CD4-positive, alpha-beta T cell treated with Interleukin-6 for 4 hours (primary cell): ENCODE results near the gene HS6ST2.

Source experiments
- DNase-seq: peaks from one replicate; pipeline ENCODE4 v3.0.0-alpha.2; 2020; ENCODE audit warnings: mixed read lengths

HS6ST2 gene

DNA sequence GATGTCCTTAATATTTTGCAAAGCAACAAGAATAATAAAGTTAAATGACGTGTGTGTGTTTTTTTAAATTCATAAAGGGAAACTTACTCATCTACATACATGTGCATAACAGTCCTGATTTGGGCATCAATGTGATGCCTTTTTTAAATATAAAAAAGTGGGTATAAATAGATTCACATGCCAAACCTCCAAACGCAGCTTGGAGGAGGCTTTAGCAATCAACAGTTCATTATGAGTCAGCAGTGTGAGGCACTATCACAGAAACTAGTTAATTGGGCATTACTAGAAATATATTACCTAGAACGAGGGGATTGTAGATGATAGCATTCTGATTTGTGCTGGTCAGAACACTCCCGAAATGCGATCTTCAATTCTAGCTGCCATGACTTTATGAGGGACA lies 115.1 kb downstream of the HS6ST2 start:
- no peak for DNase-seq

DNA sequence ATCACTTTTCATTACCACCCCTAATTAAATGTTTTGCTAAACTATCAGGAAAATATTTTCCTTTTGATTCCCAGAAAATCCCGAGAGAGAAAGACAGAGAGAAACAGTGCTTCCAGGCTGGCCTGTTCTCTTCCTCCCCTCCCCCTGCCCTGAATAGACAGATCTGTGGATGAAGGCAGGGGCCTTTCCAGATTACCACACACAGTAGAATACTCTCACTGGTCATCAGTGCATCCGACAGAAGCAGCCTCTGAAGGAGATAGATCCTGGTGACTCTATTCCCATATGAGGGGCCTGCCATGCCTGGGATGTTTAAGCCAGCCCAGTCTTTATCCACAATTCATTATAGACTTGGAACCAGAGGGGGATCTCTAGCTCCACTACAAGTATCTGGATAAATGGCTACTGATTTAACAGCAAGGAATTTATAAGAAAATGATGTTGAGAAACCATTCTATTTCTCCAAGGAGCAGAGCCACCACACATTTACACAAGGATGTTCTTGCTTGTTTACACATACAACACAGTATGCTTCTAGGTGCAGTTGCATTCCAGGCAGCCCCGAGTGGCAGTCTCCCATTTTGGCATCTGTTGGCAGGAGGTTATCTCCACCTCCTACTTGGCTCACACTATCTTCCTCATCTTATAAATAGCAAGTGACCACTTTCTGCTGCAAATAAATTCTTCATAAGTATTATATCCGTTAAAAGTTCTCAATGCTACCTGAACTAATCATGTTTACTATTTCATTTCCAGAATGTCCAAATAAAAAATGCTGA lies 115.8 kb downstream of the HS6ST2 start:
- no peak for DNase-seq

DNA sequence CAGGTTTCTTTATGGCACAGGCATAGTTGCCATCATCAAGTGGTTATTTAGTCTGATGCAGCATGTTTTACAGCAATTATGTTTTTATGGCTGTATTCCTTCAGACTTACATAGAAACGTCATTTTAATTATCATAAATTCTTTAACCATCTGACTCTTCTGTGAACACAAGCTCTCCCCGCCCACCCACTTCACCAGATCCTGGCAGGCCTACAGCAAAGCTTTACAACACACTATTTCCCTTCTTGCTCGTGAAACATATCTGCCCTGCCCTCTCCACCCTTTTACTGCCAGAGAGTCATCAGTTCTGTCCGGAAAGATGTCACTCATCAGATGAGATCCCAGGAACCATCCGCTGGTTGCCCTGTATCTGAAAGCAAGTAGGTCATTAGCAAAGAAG lies 120.5 kb downstream of the HS6ST2 start:
- no peak for DNase-seq

DNA sequence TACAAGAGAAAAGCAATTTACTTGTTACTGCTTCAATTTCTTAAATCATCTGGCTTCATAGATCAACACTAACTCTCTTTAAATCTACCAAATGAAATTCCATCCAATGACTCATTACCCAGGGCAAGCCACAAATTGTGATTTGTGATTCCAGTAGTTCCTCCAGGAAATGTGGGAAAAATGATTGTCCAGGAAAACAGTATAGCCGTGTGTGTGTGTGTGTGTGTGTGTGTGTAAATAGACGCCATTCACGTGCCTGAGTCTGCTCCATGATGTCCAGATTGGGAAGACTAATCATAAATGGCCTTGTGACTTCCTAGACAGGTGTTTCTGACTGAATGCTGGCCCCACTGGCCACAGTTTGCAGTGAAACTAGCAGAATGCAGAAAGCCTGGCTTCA lies 121.3 kb downstream of the HS6ST2 start:
- no peak for DNase-seq

DNA sequence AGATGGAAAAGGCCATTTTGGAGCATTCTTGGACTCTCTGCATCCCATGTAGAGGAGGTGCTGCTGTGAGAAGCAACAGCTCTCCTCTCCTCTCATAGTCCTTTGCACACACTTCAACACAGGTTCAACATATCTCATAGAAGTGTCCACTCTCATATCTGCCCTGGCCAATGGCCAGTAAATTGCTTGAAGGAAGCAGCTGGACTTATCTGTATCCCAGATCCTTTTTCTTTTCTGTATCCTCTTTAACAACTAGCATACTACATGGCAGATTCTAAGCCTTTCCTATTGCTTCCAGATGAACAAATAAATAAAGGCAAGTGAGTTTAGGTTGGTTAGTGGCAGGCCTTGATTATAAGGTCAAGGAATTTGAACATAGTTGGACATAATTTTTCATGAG lies 122.0 kb downstream of the HS6ST2 start:
- DNase-seq = no peak

DNA sequence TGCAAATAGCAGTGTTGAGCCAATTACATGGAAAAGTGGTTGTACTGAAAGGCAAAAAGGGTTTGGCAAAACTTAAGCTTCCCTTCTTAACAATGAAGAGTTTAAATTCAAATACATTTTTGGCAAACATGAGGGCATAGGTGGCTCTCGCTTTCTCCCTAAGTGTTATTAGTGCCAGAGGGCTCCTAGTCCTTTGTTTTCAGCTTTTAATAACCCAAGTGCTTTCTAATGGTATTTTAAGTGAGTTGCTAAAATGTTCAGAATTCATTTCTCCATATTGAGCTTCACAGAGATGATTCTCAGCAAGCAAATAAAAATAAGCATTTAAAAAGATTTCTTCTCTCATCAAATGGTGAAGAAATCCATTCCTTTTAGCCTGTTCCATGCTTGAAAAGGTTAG lies 123.7 kb downstream of the HS6ST2 start:
- no peak for DNase-seq

DNA sequence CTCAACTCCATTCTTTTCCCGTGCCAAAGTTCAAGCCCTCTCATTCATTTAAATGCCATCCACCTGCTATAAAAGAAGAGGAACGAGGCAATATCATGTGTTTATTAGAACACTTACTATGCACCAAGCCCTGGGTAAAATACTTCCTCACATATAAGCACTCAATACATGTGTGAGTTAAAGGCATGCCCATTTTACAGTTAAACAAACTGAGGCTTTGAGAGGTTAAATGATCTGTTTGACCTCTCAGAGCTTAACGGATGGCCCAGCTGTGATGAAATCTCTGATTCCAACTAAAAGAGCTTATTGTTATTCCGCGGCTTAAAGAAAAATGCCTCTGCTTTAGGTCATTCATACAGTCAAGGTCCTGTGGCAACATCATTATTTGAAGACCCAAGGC lies 124.3 kb downstream of the HS6ST2 start:
- DNase-seq = no peak

DNA sequence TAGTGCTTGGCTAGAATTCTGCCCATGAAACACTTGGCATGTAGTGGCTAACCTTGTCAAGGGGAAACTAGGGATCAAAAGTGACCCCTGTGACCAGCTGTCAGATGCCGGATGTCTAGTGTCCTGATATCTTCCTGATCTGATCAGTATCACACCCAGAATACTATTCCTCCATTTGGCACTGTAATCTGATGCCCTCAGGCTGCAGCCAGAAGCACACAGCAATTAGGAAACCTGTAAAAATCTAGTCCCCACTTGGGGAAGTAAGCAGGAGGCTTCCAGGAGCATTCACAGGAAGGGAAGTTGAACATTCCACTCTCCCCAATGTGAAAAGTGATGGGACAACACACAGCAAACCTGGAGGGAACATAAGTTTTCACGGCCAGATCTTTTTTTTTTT lies 125.1 kb downstream of the HS6ST2 start:
- DNase-seq = no peak

DNA sequence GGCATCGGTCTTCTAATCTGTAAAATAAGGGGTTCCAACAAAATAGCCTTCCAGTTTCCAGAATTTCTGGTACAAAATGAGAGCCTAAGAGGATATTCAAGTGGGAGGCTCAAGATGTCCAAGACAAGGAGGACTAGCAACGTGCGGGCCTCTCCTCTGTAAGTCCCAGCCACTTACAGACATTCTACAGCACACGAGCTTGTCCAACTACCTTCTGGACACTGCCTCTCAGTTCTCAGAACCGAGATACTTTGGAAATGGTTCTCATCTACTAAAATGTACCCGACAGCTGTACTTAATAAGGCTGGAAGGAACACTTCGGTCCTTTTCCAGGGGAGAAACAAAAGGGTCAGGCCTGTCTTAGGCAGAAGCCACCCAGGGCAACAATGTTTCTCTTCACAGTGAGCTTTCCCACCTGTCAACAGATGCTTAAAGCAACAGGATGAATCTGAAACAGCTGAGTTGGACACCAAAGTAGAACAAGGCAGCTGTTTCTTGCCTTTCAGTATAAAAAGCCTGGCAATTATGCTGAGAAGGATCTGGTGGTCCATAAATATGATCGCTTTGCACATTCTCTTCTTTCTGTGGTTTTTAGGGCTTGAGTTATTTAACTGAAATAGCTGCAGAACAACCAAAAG lies 127.0 kb downstream of the HS6ST2 start:
- no peak for DNase-seq

DNA sequence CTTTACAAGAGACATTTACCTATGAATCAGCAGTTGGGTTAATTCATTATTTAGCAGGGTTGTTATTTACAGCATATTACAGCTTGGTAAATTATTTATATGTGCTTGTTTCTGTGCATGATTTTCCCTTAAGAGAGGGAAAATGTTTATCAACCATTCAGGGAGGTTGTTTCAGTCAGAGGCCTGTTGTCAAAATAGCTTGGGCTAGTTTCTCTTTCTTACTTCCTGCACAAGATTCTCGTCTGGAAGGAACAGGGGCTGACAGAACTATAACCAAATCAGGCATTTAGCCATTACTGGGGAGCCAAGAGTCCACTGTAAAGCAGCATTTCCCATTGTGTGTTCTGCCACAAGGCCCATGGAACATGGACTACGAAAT lies 135.8 kb downstream of the HS6ST2 start:
- no peak for DNase-seq

DNA sequence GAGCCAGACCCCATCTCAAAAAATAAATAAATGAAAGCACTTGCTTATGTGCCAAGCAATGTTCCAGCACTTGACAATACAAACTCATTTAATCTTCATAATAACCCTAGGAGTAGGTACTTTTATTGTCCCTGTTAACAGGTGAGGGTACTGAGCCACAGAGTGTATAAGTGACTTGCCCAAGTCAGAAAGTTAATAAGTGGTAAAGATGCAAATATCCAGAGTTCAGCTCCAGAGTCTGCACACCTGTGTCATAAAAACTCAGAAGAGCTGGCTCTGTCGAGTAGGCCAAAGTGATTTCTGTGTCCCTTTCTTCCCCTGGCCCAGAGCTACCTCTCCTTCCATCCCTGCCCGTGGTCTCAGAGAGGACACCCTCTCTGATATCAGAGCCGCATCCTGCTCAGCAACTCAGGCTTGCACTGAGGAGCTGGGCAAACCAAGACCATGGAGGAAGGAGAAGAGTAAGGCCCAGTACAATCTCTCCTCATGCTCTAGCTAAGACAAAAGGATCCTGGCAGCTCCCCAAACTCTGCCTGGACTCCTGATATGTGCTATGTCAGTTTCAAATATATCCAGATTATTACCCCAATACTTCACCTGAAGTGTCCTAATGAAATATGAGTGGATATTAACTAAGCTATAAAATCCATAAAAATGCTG lies 136.3 kb downstream of the HS6ST2 start:
- no peak for DNase-seq

DNA sequence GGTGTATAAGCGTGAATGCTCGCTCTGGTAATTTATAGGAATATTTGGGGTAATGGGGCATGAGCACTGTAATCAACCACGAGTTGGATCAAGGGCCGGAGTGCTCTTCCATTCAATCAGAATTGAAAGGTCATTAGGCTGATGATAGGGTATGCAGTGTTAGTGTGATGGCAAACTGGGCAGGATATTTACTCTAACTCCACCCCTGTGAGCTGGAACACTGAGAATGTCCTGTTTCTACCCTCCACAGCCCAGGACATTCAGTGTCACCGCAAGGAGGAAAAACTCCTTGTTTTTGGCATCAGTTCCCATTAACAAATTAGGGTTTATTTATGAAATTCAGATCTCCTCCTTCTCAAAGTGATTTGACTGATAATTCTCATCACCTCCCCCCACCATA lies 137.8 kb downstream of the HS6ST2 start:
- DNase-seq = no peak

DNA sequence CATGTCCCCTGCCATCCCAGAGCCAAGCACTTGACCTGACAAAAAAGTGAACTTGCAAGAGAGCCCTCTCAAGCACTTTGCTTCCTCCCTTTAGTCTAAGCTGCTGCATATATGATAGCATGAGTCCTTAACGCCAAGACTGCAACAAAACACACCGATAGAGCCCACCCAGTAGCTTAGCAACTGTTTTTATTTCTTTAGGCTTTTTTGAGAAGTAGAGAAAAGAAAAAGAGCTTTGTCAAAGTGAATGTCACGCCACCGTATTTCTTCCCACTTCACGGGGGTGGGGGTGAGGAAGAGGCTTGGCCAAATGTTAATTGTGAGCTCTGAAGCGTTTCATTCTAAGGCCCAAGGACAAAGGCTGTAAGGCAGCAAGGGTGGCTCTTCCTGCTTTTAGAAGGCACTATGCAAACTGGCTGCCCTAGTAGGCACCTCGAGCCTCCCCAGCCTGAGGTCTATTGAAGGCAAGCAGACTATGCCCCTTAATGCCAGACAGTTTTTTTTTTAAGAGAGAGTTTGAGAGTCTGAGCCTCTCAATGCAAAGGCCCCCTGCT lies 138.6 kb downstream of the HS6ST2 start:
- no peak for DNase-seq

DNA sequence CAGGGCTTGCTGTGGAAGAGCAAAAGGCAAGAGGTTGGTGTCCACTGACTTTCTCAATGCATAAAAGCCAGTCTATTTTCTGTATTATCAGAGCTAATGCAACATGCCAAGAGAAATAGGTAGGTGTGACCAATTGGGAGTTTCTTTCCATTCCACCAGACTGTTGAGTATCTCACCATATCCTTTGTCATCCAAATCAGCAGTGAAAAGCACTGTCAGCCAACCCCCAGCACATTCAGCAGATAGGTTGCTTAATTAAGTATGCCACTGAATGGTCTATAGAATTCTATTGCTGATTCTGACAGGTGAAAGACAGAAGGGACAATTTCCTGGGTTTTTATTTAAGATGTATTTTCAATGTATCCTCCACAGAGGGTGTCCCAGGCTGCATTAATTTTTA lies 139.8 kb downstream of the HS6ST2 start:
- no peak for DNase-seq

DNA sequence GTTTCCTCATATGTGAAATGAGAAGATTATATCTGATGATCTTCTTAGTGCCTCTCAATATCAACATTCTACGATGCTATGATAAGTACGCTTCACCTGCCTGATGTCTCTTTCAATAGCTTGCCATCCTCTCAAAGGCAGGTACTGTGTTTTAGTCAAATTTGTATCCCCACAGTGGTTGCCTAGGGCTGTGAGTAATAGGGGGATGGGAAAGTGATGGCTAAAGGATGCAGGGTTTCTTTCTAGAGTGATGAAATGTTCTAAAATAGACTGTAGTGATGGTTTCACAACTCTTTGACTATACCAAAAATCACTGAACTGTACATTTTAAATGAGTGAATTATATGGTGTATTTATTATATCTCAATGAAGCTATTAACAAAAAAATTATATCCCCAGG lies 142.8 kb downstream of the HS6ST2 start:
- DNase-seq = no peak

DNA sequence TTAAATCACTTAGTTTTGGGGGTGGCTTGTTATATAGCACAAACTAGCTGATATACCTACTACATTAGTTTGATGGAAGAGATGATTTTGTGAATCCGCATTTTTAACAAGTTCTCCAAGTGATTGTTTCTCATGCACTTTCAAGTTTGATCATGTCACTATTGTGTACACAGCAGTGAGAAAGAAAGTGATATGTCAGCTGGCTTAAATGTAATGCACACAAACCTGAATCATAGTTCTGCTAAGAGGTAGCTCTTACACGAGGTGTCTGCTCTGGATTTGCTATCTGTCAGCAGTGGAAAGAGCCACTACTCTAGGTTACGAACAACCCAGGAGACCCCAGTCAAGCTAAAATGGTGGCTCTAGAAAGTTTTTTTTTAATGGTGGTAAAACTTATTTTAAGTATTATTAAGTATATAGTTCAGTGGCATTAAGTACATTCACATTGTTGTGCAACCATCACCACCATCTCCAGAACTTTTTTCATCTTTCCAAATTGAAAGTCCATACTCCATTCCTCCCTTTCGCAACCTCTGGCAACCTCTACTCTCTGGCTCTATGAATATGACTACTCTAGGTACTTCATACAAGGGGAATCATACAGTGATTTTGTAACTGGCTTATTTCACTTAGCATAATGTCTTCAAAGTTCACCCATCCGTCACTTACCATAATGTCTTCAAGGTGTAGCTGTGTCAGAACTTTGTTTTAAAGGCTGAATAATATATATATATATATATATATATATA lies 147.3 kb downstream of the HS6ST2 start:
- no peak for DNase-seq

DNA sequence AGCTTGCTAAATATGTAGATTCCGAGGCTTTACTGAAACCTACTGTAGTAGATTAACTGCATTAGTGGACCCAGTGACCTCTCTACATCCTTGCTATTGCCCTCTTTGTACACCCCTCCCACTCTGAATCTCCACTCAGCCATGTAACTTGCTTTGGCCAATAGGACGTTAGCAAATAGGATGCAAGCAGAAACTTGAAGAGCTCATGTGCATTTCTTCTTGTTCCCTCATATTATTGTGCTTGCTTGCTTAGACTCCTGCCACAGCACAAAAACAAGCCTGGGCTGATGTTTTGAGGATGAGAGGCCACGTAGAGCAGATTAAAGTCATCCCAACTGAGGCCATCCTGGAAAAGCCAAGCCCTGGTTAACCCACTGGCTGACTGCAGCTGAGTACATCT lies 147.9 kb downstream of the HS6ST2 start:
- DNase-seq = no peak

DNA sequence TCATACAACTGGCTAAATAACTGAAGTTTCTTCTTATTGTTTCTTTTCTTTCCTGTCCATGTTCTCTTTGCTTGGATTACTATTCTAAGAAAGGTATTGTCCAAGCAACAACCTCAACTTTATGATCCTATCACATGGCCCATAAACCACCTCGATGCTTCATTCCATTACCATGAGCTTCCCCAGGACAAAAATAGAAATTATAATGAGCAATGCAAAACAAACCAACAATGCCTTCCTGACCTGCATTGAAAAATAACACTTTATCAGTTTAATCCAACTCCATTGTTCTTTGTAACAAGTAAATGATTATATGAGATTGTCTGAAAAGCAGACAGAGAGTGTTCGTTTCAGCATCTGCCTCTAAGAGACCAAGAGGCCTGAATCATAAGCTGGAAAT lies 148.8 kb downstream of the HS6ST2 start:
- no peak for DNase-seq

DNA sequence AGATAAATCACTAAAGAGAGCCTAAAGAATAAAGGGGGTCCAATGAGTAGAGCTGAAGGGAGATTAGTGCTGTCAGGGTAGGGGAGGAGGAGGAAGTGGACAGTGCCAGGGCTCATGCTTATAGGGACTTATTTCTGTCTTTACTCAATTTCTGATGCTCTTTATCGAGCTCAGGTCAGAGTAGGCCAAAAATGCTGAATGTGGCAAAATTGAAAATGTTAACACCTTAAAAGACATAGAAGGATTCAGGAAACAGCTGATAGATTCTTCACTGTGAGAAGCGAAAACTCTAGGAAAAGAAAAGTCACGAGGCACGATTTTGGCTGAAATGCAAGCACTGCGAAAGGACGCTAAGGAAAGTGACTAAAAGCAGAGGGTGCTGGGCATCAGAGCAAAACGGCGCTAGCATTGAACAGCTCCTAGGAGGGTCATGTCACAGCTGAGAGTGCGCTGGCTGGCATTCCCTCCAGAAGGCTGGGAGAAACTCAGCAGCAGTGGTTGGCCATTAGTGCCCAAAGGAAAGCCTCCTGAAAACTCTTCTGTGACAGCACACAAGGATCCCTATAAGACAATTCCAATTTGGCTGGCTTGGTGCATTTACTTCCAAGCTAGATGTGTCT lies 150.9 kb downstream of the HS6ST2 start:
- DNase-seq = no peak

DNA sequence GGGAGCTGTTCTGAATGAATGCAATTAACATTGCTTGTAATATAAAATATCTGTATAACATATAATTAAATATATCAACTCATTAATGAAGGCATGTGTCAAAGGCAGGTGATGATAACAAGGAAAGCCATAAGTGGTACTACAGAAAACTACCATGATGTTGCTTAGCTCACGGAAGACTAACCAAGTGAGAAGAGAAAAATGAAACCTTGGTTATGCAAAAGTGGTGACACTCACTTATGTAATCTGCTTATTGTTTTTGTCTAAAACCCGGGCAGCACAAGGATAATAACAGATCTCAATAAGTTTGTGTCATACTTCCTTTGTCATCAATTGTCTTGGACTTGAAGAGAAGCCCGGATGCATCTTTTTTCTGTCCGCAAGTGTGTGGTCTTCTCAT lies 156.4 kb downstream of the HS6ST2 start:
- no peak for DNase-seq

DNA sequence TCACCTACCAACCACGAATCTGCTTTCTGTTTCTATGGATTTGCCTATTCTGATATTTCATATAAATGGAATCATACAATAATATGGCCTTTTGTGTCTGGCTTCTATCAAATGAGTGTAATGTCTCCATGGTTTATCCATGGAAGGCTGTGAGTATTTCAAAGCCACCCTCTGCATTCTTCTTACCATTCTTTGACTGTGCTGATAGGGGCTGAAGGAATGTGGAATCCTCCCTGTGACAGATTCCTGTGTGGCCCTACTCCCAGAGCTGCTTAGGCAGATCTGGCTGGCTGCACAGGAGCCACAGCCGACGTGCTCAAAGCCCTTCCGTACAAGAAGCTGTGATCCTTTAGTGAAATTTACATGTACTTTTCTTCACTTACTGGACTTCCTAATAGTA lies 163.2 kb downstream of the HS6ST2 start:
- no peak for DNase-seq

DNA sequence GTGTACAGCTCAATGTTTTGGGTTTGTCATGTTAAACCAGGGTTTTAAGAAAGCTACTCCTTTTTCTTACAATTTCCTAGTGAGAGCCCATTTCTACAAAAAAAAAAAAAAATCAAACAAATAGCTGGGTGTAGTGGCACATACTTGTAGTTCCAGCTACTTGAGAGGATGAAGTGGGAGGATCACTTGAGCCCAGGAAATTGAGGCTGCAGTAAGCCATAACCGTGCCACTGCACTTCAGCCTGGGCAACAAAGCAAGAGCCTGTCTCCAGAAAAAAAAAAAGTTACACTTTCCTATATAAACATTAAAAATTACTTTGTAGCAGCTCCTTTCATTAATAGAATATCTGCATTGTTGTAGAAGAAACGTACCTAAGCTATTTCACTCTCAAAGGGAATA lies 166.7 kb downstream of the HS6ST2 start:
- no peak for DNase-seq

DNA sequence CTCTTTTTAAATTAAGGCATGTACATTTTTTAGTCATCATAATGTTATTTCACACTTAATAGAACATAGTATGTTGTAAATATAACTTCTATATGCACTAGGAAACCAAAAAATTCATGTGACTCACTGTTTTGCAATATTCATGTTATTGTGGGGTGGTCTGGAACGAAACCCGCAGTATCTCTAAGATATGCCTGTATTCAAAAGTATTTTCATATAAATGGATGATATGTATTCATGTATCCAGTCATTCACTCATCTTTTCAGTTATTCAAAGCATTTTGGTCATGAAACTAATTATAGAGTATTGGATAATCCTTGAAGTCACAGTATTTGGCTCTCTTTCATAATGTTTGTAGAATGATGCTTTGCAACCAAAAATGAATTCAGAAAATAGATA lies 168.1 kb downstream of the HS6ST2 start:
- no peak for DNase-seq
